Breast epithelium (tissue), 4 donors: Measurements from ENCODE around the gene SARS1. TPM values are rescaled to one million over a fixed set of nuclear protein-coding genes. Genes with fewer than 3 reads are reported as not detected.
A peak's percentile ranks its signal among the peaks of the same experiment; 100 is the strongest.

ENCODE experiments used
- DNase-seq, 2 donors: peaks; one replicate each; pipeline ENCODE4 v3.0.0-alpha.2; 2019; ENCODE audit warnings: low spot score in 2 of 2
- H3K27ac ChIP-seq, 2 donors: fragments of 200-600 bp; sonication (generic) in 1 of 2; one replicate each; pipeline ENCODE4 v1.5.1; 2016 to 2019; ENCODE audit warnings: mild to moderate bottlenecking in 1 of 2
- H3K27me3 ChIP-seq, 2 donors: fragments of 200-600 bp; sonication (generic) in 1 of 2; one replicate each; pipeline versions ENCODE4 v1.5.1 to v1.6.0; 2017 to 2019; ENCODE audit warnings: control low read depth in 1 of 2, mild to moderate bottlenecking in 1 of 2
- H3K36me3 ChIP-seq: fragments of 200-600 bp; one replicate; pipeline ENCODE4 v1.5.1; 2019
- H3K4me1 ChIP-seq, 2 donors: fragments of 200-600 bp; sonication (generic); one replicate each; pipeline ENCODE4 v1.5.1; 2016 to 2019; ENCODE audit warnings: control low read depth in 1 of 2
- H3K4me3 ChIP-seq, 3 donors: fragments of 200-600 bp; sonication (generic); 1 replicate in 2 of 3; 2 replicates in 1 of 3; pipeline ENCODE4 v1.5.1; 2016 to 2019; ENCODE audit warnings: mild to moderate bottlenecking in 3 of 3, moderate library complexity in 2 of 3
- H3K9me3 ChIP-seq, 2 donors: fragments of 200-600 bp; sonication (generic) in 1 of 2; one replicate each; pipeline ENCODE4 v1.5.1; 2016 to 2019; ENCODE audit warnings: control low read depth in 1 of 2
- CTCF ChIP-seq, 3 donors: fragments of 450-650 bp; IDR thresholded peaks; one replicate each; pipeline ENCODE4 v1.5.1; 2016 to 2017; ENCODE audit warnings: antibody characterized with exemption in 3 of 3, mild to moderate bottlenecking in 3 of 3, moderate library complexity in 3 of 3
- POLR2A ChIP-seq: fragments of 450-650 bp; IDR thresholded peaks from one replicate; pipeline ENCODE4 v1.6.1; 2016; ENCODE audit warnings: antibody characterized with exemption, mild to moderate bottlenecking, moderate library complexity
- POLR2AphosphoS5 ChIP-seq, 3 donors: sonication (generic); formaldehyde crosslinking; IDR thresholded peaks; one replicate each; pipeline ENCODE4 v1.6.1; 2017; ENCODE audit warnings: antibody characterized with exemption in 3 of 3
- intact Hi-C: fragments of 100-400 bp; cut with DNase I; formaldehyde crosslinking; loops from one replicate; pipeline ENCODE4 v1.15.1; 2023; ENCODE audit warnings: low total_unique reads
- total RNA-seq, 3 donors: library from RNA; depleted of rRNA; stranded (reverse); fragments of >200 nt; gene quantifications; one replicate each; pipeline ENCODE4 v1.1.0, GENCODE V29; 2016

Gene SARS1
- total RNA-seq, 3 donors from 2014 or later = 146 to 172 (median 161) TPM

- H3K27ac ChIP-seq = no peak overlapping the region
- no peak overlapping the region for H3K4me3 ChIP-seq
- intact Hi-C loops = loop anchor here (10.0 kb wide), 1 partner anchor 140 kb away; no protein-coding TSS in a partner anchor
- H3K36me3 ChIP-seq = no peaks in the 10 kb centered on the region
- no peaks in the 10 kb centered on the region for H3K27me3 ChIP-seq
- H3K9me3 ChIP-seq = no peaks in the 10 kb centered on the region
- TF ChIP-seq POLR2AphosphoS5 (IDR thresholded peaks at IDR 0.05) = no peak
- TF ChIP-seq POLR2A = no peak
- no peak for TF ChIP-seq CTCF (IDR thresholded peaks at IDR 0.05)
- no peak for DNase-seq
- H3K4me1 ChIP-seq = no peaks in the 10 kb centered on the region
These were observed 51.3 kb downstream of the SARS1 start for GRCh38 chr1:109265016-109265415.

GRCh38 chr1:109265741-109266330 is 52.1 kb downstream of the SARS1 start:
- H3K4me1 ChIP-seq = no peaks in the 10 kb centered on the region
- no peak overlapping the region for H3K27ac ChIP-seq
- no peak for DNase-seq
- intact Hi-C loops = loop anchor here (10.0 kb wide), 1 partner anchor 139 kb away; no protein-coding TSS in a partner anchor
- H3K4me3 ChIP-seq = no peak overlapping the region
- no peaks in the 10 kb centered on the region for H3K36me3 ChIP-seq
- TF ChIP-seq POLR2A (no peak), CTCF (IDR thresholded peaks at IDR 0.05) (no peak), POLR2AphosphoS5 (IDR thresholded peaks at IDR 0.05) (no peak)
- H3K27me3 ChIP-seq = no peaks in the 10 kb centered on the region
- H3K9me3 ChIP-seq = no peaks in the 10 kb centered on the region

- no peaks in the 10 kb centered on the region for H3K4me1 ChIP-seq
- no peaks in the 10 kb centered on the region for H3K27me3 ChIP-seq
- intact Hi-C loops = loop anchor here (10.0 kb wide), 1 partner anchor 138 kb away; no protein-coding TSS in a partner anchor
- DNase-seq = no peak
- no peaks in the 10 kb centered on the region for H3K9me3 ChIP-seq
- no peak overlapping the region for H3K4me3 ChIP-seq
- H3K36me3 ChIP-seq = no peaks in the 10 kb centered on the region
- peak overlapping the region; percentile 67 to 75 for H3K27ac ChIP-seq
- TF ChIP-seq POLR2A = no peak
- TF ChIP-seq POLR2AphosphoS5 (IDR thresholded peaks at IDR 0.05) = no peak
- no peak for TF ChIP-seq CTCF (IDR thresholded peaks at IDR 0.05)
These were observed 53.2 kb downstream of the SARS1 start for GRCh38 chr1:109266965-109267364.

GRCh38 chr1:109267743-109268300 is 54.1 kb downstream of the SARS1 start:
- intact Hi-C loops = loop anchor here (10.0 kb wide), 1 partner anchor 137 kb away; no protein-coding TSS in a partner anchor
- TF ChIP-seq POLR2A (no peak), CTCF (IDR thresholded peaks at IDR 0.05) (no peak), POLR2AphosphoS5 (IDR thresholded peaks at IDR 0.05) (no peak)
- no peaks in the 10 kb centered on the region for H3K36me3 ChIP-seq
- H3K4me1 ChIP-seq = peaks cover 0 to 2% of the 10 kb centered on the region in 2 donors
- no peaks in the 10 kb centered on the region for H3K9me3 ChIP-seq
- H3K27ac ChIP-seq = peak overlapping the region; percentile 67 to 75
- no peak overlapping the region for H3K4me3 ChIP-seq
- DNase-seq = no peak
- no peaks in the 10 kb centered on the region for H3K27me3 ChIP-seq
